Glutamatergic neuron (in vitro differentiated cells): Measurements from ENCODE around the gene HDAC4. TPM values are rescaled to one million over a fixed set of nuclear protein-coding genes. Genes with fewer than 3 reads are reported as not detected.
A peak's percentile ranks its signal among the peaks of the same experiment; 100 is the strongest.

Experiments
- DNase-seq: peaks from one replicate; pipeline ENCODE4 v3.0.0; 2022
- H3K27ac Mint-ChIP-seq: one replicate; pipeline ENCODE4 v1.8.0; 2020; ENCODE audit warnings: mild to moderate bottlenecking, mixed read lengths, inconsistent platforms; ENCODE audit not compliant: unreplicated experiment
- H3K27me3 Mint-ChIP-seq: one replicate; pipeline ENCODE4 v1.8.0; 2020; ENCODE audit warnings: mild to moderate bottlenecking, moderate library complexity, mixed read lengths, inconsistent platforms; ENCODE audit not compliant: unreplicated experiment
- H3K36me3 Mint-ChIP-seq: one replicate; pipeline ENCODE4 v1.8.0; 2020; ENCODE audit warnings: mild to moderate bottlenecking, mixed read lengths, inconsistent platforms; ENCODE audit not compliant: unreplicated experiment
- H3K4me1 Mint-ChIP-seq: one replicate; pipeline ENCODE4 v1.8.0; 2020; ENCODE audit warnings: mild to moderate bottlenecking, low read depth, mixed read lengths, inconsistent platforms; ENCODE audit not compliant: unreplicated experiment
- H3K4me3 Mint-ChIP-seq: one replicate; pipeline ENCODE4 v1.8.0; 2020; ENCODE audit warnings: mild to moderate bottlenecking, mixed read lengths, inconsistent platforms; ENCODE audit not compliant: unreplicated experiment
- H3K9me3 Mint-ChIP-seq: one replicate; pipeline ENCODE4 v1.8.0; 2020; ENCODE audit warnings: mild to moderate bottlenecking, moderate library complexity, mixed read lengths, inconsistent platforms; ENCODE audit not compliant: unreplicated experiment
- total RNA-seq: library from RNA; stranded (reverse); fragmentation: NEBNext Ultra II Directional; extraction: Animal tissue kit (Norgen Biotek cat#: 25700); gene quantifications from one replicate; pipeline ENCODE4 v1.2.1, GENCODE V29; 2021; ENCODE audit not compliant: unreplicated experiment
- TF ChIP-seq, protein P1 (sequence below): fragments of 200-600 bp; sonication (generic); IDR thresholded peaks from one replicate; pipeline ENCODE4 v1.5.0; 2021; ENCODE audit not compliant: partially characterized antibody, unreplicated experiment

The HDAC4 gene
- total RNA-seq, 1 donor from 2014 or later = 90.6 TPM

DNA sequence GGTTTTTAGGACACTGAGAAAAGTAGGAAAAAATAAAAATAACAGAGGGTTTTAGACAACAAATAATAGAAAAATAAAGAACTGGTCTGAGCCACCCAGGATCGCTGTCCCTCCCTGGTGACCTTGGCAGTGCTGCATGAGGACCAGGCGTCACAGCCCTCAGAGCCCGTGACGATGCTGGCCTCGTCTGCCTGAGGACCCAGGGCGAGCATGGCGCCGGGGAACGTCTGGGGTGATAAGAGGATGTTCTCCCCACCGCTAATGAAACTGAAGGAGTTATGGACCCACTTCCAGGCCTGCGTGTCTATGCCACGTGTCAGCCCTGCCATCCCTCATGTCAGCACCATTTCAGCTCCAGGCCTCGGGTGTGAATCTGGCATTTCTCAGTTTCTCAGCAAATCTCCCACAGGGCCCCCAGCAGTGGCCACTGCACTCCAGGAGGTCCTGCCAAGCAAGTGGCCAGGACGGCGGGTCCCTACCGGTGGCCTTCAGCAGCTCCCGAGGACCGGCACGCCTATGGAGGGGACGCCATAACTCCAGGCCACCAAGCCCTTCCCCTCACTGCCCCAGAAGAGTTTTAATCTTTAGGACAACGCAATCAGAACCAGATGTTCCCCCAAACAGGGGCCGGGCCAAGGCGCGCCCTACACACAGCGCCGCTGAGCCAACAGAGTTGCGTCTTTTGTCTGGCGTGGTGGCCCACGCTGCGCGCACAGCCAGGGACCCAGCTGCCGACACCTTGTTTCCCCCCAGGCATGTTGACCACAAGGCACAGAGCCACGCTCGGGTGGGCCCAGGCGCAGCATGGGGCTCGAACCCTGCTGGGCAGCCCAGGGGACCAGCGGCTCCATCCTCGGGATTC is 373.2 kb downstream of the HDAC4 start:
- TF ChIP-seq, protein P1, sequence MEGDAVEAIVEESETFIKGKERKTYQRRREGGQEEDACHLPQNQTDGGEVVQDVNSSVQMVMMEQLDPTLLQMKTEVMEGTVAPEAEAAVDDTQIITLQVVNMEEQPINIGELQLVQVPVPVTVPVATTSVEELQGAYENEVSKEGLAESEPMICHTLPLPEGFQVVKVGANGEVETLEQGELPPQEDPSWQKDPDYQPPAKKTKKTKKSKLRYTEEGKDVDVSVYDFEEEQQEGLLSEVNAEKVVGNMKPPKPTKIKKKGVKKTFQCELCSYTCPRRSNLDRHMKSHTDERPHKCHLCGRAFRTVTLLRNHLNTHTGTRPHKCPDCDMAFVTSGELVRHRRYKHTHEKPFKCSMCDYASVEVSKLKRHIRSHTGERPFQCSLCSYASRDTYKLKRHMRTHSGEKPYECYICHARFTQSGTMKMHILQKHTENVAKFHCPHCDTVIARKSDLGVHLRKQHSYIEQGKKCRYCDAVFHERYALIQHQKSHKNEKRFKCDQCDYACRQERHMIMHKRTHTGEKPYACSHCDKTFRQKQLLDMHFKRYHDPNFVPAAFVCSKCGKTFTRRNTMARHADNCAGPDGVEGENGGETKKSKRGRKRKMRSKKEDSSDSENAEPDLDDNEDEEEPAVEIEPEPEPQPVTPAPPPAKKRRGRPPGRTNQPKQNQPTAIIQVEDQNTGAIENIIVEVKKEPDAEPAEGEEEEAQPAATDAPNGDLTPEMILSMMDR = no peak
- Mint-ChIP-seq H3K4me1 (no peaks in the 10 kb centered on the region), H3K36me3 (no peaks in the 10 kb centered on the region), H3K27me3 (no peaks in the 10 kb centered on the region), H3K27ac (no peak overlapping the region), H3K4me3 (no peak overlapping the region), H3K9me3 (peaks cover 2% of the 10 kb centered on the region)
- no peak for DNase-seq

DNA sequence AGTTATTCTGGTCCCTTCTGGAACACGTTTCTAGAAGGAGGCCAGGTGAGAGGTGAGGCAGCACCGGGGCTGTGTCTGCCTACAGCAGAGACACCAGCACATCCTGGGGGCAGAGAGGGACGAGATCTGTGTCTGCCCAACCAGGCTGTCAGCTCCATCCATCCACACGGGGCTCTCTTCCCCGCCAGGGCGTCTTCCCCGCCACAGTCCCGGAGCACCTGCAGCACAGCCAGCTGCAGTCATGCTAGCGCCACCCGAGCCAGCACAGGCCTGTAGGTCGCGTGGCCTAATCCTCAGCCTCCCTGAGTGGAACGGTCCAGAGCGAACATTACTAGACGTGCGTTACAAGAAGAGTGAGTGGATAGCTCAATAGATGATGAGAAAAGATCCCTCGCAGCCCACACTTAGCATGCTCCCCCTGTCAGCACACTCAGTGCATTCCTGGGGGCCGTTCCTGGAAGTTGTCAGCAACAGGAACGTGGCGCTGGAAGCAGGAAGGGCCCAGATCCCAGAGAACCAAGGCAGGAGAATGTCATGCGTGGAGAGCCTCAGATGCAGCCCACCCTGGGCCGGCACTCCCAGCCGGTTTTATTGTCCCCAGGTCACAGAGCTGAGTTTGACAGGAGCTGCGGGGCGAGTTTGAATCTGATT is 374.0 kb downstream of the HDAC4 start:
- H3K36me3 Mint-ChIP-seq = no peaks in the 10 kb centered on the region
- DNase-seq = peak; percentile 38
- no peaks in the 10 kb centered on the region for H3K4me1 Mint-ChIP-seq
- TF ChIP-seq, protein P1 = no peak
- H3K9me3 Mint-ChIP-seq = peaks cover 2% of the 10 kb centered on the region
- no peak overlapping the region for H3K27ac Mint-ChIP-seq
- H3K27me3 Mint-ChIP-seq = no peaks in the 10 kb centered on the region
- no peak overlapping the region for H3K4me3 Mint-ChIP-seq

DNA sequence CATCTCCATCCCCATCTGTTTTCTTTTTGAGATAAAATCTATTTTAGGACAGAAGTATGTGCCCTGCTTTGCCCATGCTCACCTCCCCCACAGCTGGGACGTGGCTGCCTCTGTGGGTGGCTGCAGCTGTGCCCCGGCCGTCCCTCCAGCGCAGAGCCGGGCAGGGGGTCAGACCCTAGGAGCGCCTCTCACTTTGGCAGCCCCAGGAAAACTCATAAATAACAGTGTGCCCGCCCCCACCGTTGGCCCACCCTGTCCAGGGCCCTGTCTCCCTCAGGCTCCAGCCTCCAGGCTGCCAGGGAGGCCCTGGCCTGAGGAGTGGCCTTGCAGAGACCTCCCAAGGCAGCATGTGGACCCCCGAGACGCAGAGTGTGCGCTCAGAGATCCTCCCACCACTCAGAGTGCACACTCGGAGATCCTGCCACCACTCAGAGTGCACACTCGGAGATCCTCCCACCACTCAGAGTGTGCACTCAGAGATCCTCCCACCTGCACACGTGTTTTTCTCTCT is 374.8 kb downstream of the HDAC4 start:
- H3K27me3 Mint-ChIP-seq = no peaks in the 10 kb centered on the region
- peaks cover 2% of the 10 kb centered on the region for H3K9me3 Mint-ChIP-seq

DNA sequence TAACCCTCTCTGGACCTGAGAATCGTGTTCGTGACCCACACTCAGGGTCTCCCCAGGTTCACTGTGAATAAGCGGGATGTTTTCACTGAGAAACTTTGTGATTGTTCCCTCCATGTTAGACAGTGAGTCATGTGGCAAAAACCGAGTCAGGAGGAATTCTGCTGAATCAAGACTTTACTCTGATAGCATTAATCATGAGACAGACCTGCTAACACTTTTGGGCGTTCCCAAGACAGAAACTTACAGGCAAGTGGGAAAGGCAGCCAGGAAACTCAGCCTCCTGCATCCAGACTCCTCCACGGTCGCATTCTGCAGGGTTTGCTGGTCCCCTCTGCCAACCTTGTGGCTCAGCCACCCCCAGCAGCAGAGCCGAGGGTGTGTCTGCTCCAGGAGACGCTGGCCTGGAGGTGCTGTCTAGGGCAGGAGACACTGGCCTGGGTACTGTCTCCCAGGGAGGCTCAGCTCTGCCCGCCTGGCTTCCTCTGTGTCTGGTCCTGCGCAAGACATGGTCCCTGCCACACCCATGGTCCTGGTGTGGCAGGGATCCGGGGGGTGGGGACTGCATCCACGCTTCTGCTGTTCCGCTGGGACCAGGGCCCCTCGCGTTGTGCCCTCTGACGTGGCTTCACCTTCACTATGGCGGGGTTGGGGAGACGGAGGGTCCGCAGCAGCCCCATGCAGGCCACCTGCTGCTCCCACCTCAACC is 375.6 kb downstream of the HDAC4 start:
- Mint-ChIP-seq H3K27ac (no peak overlapping the region), H3K27me3 (no peaks in the 10 kb centered on the region), H3K36me3 (no peaks in the 10 kb centered on the region), H3K9me3 (peaks cover 2% of the 10 kb centered on the region), H3K4me1 (no peaks in the 10 kb centered on the region), H3K4me3 (no peak overlapping the region)
- TF ChIP-seq, protein P1 = no peak
- no peak for DNase-seq

More for the DNA sequence above, 374.8 kb downstream of the HDAC4 start:
- H3K4me3 Mint-ChIP-seq = no peak overlapping the region
- H3K36me3 Mint-ChIP-seq = no peaks in the 10 kb centered on the region
- H3K27ac Mint-ChIP-seq = no peak overlapping the region
- H3K4me1 Mint-ChIP-seq = no peaks in the 10 kb centered on the region
- DNase-seq = no peak
- TF ChIP-seq, protein P1 = no peak
